ENCODE data around the gene ANKRD45.
"Not testable (repeated sequence)": the region's sequence is repeated elsewhere in the genome, so short reads cannot be mapped to it uniquely, and the experiment has no call there.

The ANKRD45 gene, protein sequence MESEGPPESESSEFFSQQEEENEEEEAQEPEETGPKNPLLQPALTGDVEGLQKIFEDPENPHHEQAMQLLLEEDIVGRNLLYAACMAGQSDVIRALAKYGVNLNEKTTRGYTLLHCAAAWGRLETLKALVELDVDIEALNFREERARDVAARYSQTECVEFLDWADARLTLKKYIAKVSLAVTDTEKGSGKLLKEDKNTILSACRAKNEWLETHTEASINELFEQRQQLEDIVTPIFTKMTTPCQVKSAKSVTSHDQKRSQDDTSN

GRCh38 chr1:173669491-173669941 lies at the start of gene ANKRD45:
ANKRD45 (minus strand) TSS chr1:173669851; CDS start chr1:173659418, 10,433 bp downstream.
- DNase-seq = no peak

GRCh38 chr1:173717238-173717637 lies 47.6 kb upstream of the ANKRD45 start:
- DNase-seq = no peak

DNA sequence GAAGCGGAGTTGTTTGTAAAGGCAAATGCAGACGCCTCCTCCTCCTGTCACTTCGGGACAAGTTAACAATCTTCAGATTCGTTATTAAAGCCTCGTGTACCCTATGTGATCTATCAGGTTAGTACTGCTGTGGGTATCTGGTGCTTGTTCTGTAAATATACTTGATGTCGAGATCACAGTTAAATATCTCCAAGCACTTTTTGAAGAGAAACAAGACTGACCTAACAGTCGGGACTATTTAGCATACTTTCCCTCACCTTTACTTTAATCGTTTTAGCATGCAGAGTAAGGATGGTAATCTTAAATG lies 45.8 kb upstream of the ANKRD45 start:
- DNase-seq = no peak

DNA sequence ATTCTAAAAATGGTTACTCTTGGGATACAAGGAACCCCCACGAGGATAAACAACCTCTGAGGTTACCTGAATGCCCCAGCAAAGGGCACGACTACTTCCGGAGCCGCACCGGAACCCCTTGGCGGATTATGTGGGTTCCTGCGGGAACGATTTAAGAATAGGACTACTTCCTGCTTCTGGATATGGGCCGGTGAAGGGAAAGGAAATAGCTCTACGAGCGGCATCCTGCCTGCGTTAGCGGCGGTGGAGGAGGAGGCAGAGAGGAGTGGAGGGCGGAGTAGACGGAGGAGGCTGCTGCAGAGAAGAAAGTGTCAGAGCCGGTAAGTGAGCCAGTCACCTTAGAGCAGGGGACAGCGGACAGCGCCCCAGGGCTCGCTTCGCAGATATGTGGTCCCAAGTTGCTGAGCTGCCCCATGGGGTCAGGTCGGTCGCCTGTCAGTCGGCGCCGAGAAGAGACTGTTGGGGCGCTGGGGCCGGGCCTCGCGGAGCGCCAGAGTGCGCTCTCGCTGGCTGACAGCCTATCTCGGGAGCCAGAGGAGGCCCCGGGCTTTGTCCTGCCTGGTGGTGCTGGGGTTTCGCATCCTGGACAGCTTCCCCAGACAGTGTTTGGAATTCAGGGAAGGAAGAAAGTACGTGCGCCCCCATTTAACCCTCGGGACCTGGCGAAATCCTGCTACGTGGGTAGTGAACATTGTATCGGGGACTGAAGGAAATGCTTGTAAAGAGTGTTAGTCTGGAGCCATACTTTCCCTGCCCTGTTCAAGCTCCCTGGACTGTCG lies 45.3 kb upstream of the ANKRD45 start, which contains the start of gene KLHL20:
Gene KLHL20 (plus strand): TSS at position 223 of the 779 bp plus-strand sequence. CDS start 1,063 bp downstream, outside the sequence.
- peak; percentile 88 for DNase-seq

GRCh38 chr1:173714441-173714758 lies 44.7 kb upstream of the ANKRD45 start:
- DNase-seq = no peak

DNA sequence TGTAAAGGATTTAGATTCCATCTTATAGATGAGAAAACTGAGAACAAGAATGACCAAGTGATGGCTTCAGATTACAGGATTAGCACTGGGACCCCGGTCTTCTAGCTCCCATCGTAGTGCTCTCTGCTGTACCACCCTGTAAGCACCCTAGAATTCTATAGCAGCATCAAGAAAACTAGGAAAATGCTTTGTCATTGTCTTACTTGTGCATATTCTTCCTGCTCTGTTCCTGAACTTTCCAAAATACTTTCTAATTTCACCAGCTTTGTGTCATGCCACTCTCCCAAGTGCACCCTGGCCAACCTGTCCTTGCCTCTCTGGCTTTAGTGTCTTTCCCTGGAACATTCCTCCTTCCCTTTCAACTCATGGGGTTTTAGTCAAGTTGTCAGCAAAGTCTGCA lies 39.1 kb upstream of the ANKRD45 start:
- DNase-seq = no peak

- no peak for DNase-seq
These were observed 35.5 kb upstream of the ANKRD45 start for GRCh38 chr1:173705117-173705516.

DNA sequence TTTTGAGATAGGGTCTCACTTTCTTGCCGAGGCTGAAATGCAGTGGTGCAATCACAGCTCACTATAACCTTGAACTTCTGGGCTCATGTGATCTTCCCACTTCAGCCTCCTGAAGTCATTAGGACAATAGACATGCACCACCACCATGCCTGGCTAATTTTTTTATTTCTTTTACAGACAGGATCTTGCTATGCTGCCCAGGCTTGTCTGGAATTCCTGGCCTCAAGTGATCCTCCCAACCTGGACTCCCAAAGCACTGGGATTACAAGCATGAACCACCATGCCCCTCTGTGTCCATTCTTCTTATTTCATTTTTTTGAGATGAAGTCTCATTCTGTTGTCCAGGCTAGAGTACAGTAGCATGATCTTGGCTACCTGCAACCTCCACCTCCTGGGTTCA lies 33.1 kb upstream of the ANKRD45 start:
- DNase-seq = no peak

- not testable (repeated sequence) for DNase-seq
These were observed 31.6 kb upstream of the ANKRD45 start for GRCh38 chr1:173701299-173701698.

DNA sequence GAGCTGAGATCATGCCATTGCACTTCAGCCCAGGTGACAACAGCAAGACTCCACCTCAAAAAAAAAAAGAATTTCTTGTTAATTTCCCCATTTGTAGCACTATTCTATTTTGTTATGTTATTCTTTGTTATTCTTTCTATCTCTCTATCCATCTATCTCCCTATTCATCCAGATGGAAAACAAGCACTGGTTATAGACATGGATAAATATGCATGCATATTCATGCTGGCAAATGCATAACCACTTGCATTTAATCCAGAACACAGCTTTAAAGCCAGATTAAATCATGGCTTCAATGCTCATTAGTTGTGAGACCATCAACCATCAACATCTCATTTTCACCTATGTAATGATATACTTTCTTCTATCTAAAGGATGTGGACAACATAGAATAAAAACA lies 23.6 kb upstream of the ANKRD45 start:
- no peak for DNase-seq

DNA sequence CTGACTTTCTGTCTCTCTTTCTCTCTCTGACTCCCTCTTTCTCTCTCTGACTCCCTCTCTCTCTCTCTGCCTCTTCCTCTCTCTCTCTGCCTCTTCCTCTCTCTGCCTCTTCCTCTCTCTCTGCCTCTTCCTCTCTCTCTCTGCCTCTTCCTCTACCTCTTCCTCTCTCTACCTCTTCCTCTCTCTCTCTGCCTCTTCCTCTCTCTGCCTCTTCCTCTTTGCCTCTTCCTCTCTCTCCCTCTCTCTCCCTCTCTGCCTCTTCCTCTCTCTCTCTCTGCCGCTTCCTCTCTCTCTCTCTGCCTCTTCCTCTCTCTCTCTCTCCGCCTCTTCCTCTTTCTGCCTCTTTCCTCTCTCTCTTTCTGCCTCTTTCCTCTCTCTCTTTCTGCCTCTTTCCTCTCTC lies 18.6 kb upstream of the ANKRD45 start:
- DNase-seq = no peak

GRCh38 chr1:173685121-173685520 lies 15.5 kb upstream of the ANKRD45 start:
- DNase-seq = not testable (repeated sequence)

- not testable (repeated sequence) for DNase-seq
These were observed 14.2 kb upstream of the ANKRD45 start for GRCh38 chr1:173683838-173684237.

GRCh38 chr1:173682184-173682583 lies 12.5 kb upstream of the ANKRD45 start:
- DNase-seq = no peak

GRCh38 chr1:173680152-173680551 lies 10.5 kb upstream of the ANKRD45 start:
- DNase-seq = not testable (repeated sequence)

DNA sequence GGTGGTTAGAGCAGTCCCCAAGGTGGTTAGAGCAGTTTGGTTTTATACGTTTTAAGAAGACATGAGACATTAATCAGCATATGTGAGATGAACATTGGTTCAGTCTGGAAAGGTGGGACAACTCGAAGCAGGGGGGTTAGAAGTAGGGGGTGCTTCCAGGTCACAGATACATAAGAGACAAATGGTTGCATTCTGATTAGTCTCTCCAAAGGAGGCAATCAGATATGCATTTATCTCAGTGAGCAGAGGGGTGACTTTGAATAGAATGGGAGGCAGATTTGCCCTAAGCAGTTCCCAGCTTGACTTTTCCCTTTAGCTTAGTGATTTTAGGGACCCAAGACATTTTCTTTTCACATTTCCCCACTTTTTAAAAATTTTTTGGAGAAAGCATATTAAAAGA lies 4.8 kb upstream of the ANKRD45 start:
- DNase-seq = not testable (repeated sequence)

DNA sequence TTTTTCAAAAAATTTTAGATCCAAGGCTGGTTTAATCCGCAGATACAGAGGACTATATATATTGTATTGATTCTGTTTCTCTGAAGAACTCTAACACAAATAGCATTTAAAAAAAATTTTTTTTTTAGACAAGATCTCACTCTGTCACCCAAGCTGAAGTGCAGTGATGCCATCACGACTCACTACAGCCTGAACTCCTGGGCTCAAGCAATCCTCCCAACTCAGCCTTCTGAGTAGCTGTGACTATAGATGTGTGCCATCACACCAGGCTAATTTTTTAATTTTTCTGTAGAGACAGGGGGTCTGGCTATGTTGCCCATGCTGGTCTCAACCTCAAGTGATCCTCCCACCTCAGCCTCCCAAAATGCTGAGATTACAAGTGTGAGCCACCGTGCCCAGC lies 3.0 kb downstream of the ANKRD45 start:
- no peak for DNase-seq

DNA sequence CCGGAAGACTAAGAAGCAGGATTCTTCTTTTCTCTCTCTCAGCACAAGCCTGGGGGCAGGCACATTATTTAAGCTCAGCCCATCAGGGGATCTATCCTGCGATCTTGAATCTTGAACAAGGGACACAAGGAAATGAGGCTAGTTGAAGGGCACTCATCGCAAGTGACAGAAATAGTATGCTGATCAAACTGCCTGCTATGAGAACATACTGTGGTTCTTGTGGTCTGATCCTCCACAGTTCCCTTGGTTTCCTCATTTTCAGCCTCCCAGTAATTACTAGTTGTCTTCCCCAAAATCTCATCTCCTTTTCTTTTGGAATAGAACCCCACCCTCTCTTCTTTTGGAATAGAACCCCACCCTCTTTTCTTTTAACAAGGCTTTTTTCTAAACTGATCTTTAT lies 6.5 kb downstream of the ANKRD45 start:
- no peak for DNase-seq

DNA sequence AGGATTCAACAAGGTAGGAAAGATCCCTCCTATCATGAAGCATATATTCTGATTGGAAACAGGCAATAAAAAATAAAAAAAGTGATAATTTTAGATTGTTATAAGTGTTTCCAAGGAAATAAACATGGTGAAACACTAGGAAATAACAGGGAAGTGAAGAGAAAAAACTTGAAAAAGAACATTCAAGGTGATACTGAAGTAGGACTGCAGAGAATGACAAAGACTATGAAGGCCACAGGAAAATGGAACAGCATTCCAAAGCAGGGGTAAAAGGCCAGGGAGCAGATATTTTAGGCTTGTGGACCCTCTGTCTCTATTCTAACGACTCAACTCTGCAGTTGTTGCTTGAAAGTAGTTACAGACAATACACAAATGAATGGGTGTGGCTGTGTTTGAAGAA lies 7.9 kb downstream of the ANKRD45 start:
- no peak for DNase-seq

GRCh38 chr1:173661271-173661670 lies 8.4 kb downstream of the ANKRD45 start:
- no peak for DNase-seq

- no peak for DNase-seq
These were observed 9.3 kb downstream of the ANKRD45 start for GRCh38 chr1:173660306-173660705.

GRCh38 chr1:173648880-173649605 lies 20.6 kb downstream of the ANKRD45 start:
- no peak for DNase-seq

- DNase-seq = no peak
These were observed 23.0 kb downstream of the ANKRD45 start for GRCh38 chr1:173646656-173647055.
